HG02759 (cell line): ENCODE data around the gene ZNF646.

Source experiments
- ATAC-seq: cut with Tn5 transposase; IDR thresholded peaks from one replicate; pipeline ENCODE4 v1.9.1; 2021; ENCODE audit warnings: mild to moderate bottlenecking, moderate library complexity; ENCODE audit not compliant: unreplicated experiment

ZNF646 gene

GRCh38 chr16:31073970-31074813, at the start of gene ZNF646, which contains the start of gene ZNF668:
TSS of gene ZNF646 (plus strand) at chr16:31074422. CDS start at chr16:31076325, 1,903 bp downstream.
TSS of gene ZNF668 (minus strand) at chr16:31074240. CDS start at chr16:31064459, 9,781 bp downstream.
- ATAC-seq: peak; percentile 75

- ATAC-seq: no peak
These were observed 48.9 kb upstream of the ZNF646 start for GRCh38 chr16:31025339-31025738.

GRCh38 chr16:31029272-31029671, 45.0 kb upstream of the ZNF646 start:
- no peak for ATAC-seq

- ATAC-seq: no peak
These were observed 42.9 kb upstream of the ZNF646 start for GRCh38 chr16:31031276-31031675.

- peak; percentile 79 for ATAC-seq
These were observed 41.2 kb upstream of the ZNF646 start, which contains the start of gene STX4 for GRCh38 chr16:31032736-31033708. TSS of gene STX4 (plus strand) at chr16:31033558. CDS start at chr16:31033806, 248 bp downstream.

GRCh38 chr16:31033709-31034492, 40.3 kb upstream of the ZNF646 start:
- ATAC-seq: peak; percentile 50

- no peak for ATAC-seq
These were observed 37.5 kb upstream of the ZNF646 start for GRCh38 chr16:31036691-31037090.

GRCh38 chr16:31038993-31039392, 35.2 kb upstream of the ZNF646 start:
- ATAC-seq: no peak

GRCh38 chr16:31042866-31043265, 31.4 kb upstream of the ZNF646 start:
- no peak for ATAC-seq

- ATAC-seq: no peak
These were observed 30.9 kb upstream of the ZNF646 start for GRCh38 chr16:31043352-31043751.

GRCh38 chr16:31043898-31044481, 30.2 kb upstream of the ZNF646 start:
- ATAC-seq: no peak

- ATAC-seq: no peak
These were observed 23.8 kb upstream of the ZNF646 start for GRCh38 chr16:31050280-31051030.

GRCh38 chr16:31052114-31052513, 22.1 kb upstream of the ZNF646 start:
- ATAC-seq: no peak

GRCh38 chr16:31055613-31056012, 18.6 kb upstream of the ZNF646 start:
- no peak for ATAC-seq

- no peak for ATAC-seq
These were observed 13.0 kb upstream of the ZNF646 start for GRCh38 chr16:31061126-31061812.

- no peak for ATAC-seq
These were observed 12.3 kb upstream of the ZNF646 start for GRCh38 chr16:31061813-31062440.

- ATAC-seq: no peak
These were observed 10.8 kb upstream of the ZNF646 start for GRCh38 chr16:31063495-31063842.

- ATAC-seq: no peak
These were observed 10.2 kb upstream of the ZNF646 start for GRCh38 chr16:31063843-31064611.
